Adipocyte (in vitro differentiated cells): ENCODE results near the gene AFAP1.
A peak's percentile ranks its signal among the peaks of the same experiment; 100 is the strongest.

ENCODE experiments used
- DNase-seq: peaks from one replicate; pipeline ENCODE4 v3.0.0-alpha.2; 2015; ENCODE audit warnings: low read depth
- H3K27me3 ChIP-seq: replicated peaks from 2 replicates; pipeline ENCODE4 v1.7.0; 2013; ENCODE audit warnings: mild to moderate bottlenecking, low read length, moderate library complexity; ENCODE audit not compliant: control insufficient read depth, insufficient read depth
- H3K36me3 ChIP-seq: 2 replicates; pipeline ENCODE4 v1.7.0; 2013; ENCODE audit warnings: low read length, mild to moderate bottlenecking, moderate library complexity; ENCODE audit not compliant: control insufficient read depth, insufficient read depth, severe bottlenecking
- H3K4me1 ChIP-seq: 2 replicates; pipeline ENCODE4 v1.7.0; 2013; ENCODE audit warnings: mild to moderate bottlenecking, low read length, moderate library complexity; ENCODE audit not compliant: control insufficient read depth, insufficient read depth
- H3K4me3 ChIP-seq: 2 replicates; pipeline ENCODE4 v1.7.0; 2013; ENCODE audit warnings: mild to moderate bottlenecking, low read length, moderate library complexity
- H3K9ac ChIP-seq: 2 replicates; pipeline ENCODE4 v1.7.0; 2013; ENCODE audit warnings: mild to moderate bottlenecking, low read length, moderate library complexity
- H3K9me3 ChIP-seq: 2 replicates; pipeline ENCODE4 v1.7.0; 2013; ENCODE audit warnings: mild to moderate bottlenecking, low read length, moderate library complexity; ENCODE audit not compliant: control insufficient read depth

Gene AFAP1

GRCh38 chr4:7939377-7940108 is at the start of gene AFAP1:
TSS of gene AFAP1 (minus strand) at chr4:7939861. CDS start at chr4:7872078, 67,783 bp downstream.
- Histone ChIP-seq H3K36me3 (no peaks in the 10 kb centered on the region), H3K27me3 (no peaks in the 10 kb centered on the region), H3K9me3 (no peaks in the 10 kb centered on the region), H3K4me1 (peaks cover 59% of the 10 kb centered on the region), H3K9ac (peak within 1 kb of the TSS; percentile 95), H3K4me3 (peak within 1 kb of the TSS; percentile 86)
- peak; percentile 97 for DNase-seq

GRCh38 chr4:7988437-7988836 is 48.8 kb upstream of the AFAP1 start:
- peak; percentile 48 for DNase-seq
- H3K9me3 ChIP-seq, result no peaks in the 10 kb centered on the region
- no peak overlapping the region for H3K9ac ChIP-seq
- no peaks in the 10 kb centered on the region for H3K27me3 ChIP-seq
- H3K4me3 ChIP-seq, result no peak overlapping the region
- no peaks in the 10 kb centered on the region for H3K36me3 ChIP-seq
- H3K4me1 ChIP-seq, result peaks cover 12% of the 10 kb centered on the region

- H3K4me3 ChIP-seq, result no peak overlapping the region
- no peaks in the 10 kb centered on the region for H3K27me3 ChIP-seq
- no peaks in the 10 kb centered on the region for H3K9me3 ChIP-seq
- H3K36me3 ChIP-seq, result no peaks in the 10 kb centered on the region
- H3K4me1 ChIP-seq, result peaks cover 12% of the 10 kb centered on the region
- H3K9ac ChIP-seq, result no peak overlapping the region
- DNase-seq, result peak; percentile 90
Observed at GRCh38 chr4:7987148-7987989, 47.7 kb upstream of the AFAP1 start.

- H3K4me3 ChIP-seq, result no peak overlapping the region
- peaks cover 12% of the 10 kb centered on the region for H3K4me1 ChIP-seq
- DNase-seq, result no peak
- no peaks in the 10 kb centered on the region for H3K9me3 ChIP-seq
- no peaks in the 10 kb centered on the region for H3K36me3 ChIP-seq
- H3K9ac ChIP-seq, result peak overlapping the region; percentile 46
- no peaks in the 10 kb centered on the region for H3K27me3 ChIP-seq
Observed at GRCh38 chr4:7985891-7986441, 46.3 kb upstream of the AFAP1 start.

- no peak overlapping the region for H3K9ac ChIP-seq
- H3K27me3 ChIP-seq, result no peaks in the 10 kb centered on the region
- H3K4me3 ChIP-seq, result no peak overlapping the region
- DNase-seq, result no peak
- H3K4me1 ChIP-seq, result peaks cover 12% of the 10 kb centered on the region
- no peaks in the 10 kb centered on the region for H3K9me3 ChIP-seq
- no peaks in the 10 kb centered on the region for H3K36me3 ChIP-seq
Observed at GRCh38 chr4:7985072-7985471, 45.4 kb upstream of the AFAP1 start.

- no peak overlapping the region for H3K9ac ChIP-seq
- no peaks in the 10 kb centered on the region for H3K36me3 ChIP-seq
- H3K27me3 ChIP-seq, result no peaks in the 10 kb centered on the region
- DNase-seq, result no peak
- no peak overlapping the region for H3K4me3 ChIP-seq
- H3K4me1 ChIP-seq, result peaks cover 12% of the 10 kb centered on the region
- no peaks in the 10 kb centered on the region for H3K9me3 ChIP-seq
Observed at GRCh38 chr4:7984286-7984925, 44.7 kb upstream of the AFAP1 start.

- Histone ChIP-seq H3K36me3 (no peaks in the 10 kb centered on the region), H3K4me1 (peaks cover 14% of the 10 kb centered on the region)
Observed at GRCh38 chr4:7983296-7983695, 43.6 kb upstream of the AFAP1 start.

GRCh38 chr4:7981738-7982394 is 42.2 kb upstream of the AFAP1 start:
- Histone ChIP-seq H3K9me3 (no peaks in the 10 kb centered on the region), H3K27me3 (no peaks in the 10 kb centered on the region), H3K36me3 (no peaks in the 10 kb centered on the region), H3K9ac (no peak overlapping the region), H3K4me3 (no peak overlapping the region), H3K4me1 (peaks cover 17% of the 10 kb centered on the region)
- DNase-seq, result no peak

More at GRCh38 chr4:7983296-7983695, 43.6 kb upstream of the AFAP1 start:
- H3K9ac ChIP-seq, result no peak overlapping the region
- H3K4me3 ChIP-seq, result no peak overlapping the region
- H3K9me3 ChIP-seq, result no peaks in the 10 kb centered on the region
- H3K27me3 ChIP-seq, result no peaks in the 10 kb centered on the region
- DNase-seq, result no peak

- Histone ChIP-seq H3K9ac (no peak overlapping the region), H3K9me3 (no peaks in the 10 kb centered on the region), H3K36me3 (no peaks in the 10 kb centered on the region), H3K4me1 (peaks cover 9% of the 10 kb centered on the region), H3K27me3 (no peaks in the 10 kb centered on the region), H3K4me3 (no peak overlapping the region)
- DNase-seq, result no peak
Observed at GRCh38 chr4:7980036-7980435, 40.4 kb upstream of the AFAP1 start.

- no peak overlapping the region for H3K9ac ChIP-seq
- no peak overlapping the region for H3K4me3 ChIP-seq
- no peaks in the 10 kb centered on the region for H3K36me3 ChIP-seq
- no peak for DNase-seq
- H3K9me3 ChIP-seq, result no peaks in the 10 kb centered on the region
- peaks cover 9% of the 10 kb centered on the region for H3K4me1 ChIP-seq
- H3K27me3 ChIP-seq, result no peaks in the 10 kb centered on the region
Observed at GRCh38 chr4:7979652-7979968, 39.9 kb upstream of the AFAP1 start.
